ENCODE data around the gene PPP6R3.

Gene PPP6R3

DNA sequence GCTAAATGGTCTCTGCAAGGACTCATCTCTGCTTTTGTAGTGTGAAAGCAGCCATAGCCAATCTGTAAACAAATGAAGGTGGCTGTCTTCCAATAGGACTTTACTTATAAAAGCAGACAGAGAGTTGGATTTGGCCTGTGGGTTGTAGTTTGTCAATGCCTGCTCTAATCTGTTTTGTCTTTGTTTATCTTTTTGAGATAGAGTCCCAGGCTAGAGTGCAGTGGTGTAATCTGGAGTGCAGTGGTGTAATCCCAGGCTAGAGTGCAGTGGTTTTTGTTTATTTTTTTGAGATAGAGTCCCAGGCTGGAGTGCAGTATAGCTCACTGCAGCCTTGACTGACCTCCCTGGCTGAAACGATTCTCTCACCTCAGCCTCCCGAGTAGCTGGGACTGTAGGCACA lies 8.6 kb downstream of the PPP6R3 start:
- TF ChIP-seq, protein P1, sequence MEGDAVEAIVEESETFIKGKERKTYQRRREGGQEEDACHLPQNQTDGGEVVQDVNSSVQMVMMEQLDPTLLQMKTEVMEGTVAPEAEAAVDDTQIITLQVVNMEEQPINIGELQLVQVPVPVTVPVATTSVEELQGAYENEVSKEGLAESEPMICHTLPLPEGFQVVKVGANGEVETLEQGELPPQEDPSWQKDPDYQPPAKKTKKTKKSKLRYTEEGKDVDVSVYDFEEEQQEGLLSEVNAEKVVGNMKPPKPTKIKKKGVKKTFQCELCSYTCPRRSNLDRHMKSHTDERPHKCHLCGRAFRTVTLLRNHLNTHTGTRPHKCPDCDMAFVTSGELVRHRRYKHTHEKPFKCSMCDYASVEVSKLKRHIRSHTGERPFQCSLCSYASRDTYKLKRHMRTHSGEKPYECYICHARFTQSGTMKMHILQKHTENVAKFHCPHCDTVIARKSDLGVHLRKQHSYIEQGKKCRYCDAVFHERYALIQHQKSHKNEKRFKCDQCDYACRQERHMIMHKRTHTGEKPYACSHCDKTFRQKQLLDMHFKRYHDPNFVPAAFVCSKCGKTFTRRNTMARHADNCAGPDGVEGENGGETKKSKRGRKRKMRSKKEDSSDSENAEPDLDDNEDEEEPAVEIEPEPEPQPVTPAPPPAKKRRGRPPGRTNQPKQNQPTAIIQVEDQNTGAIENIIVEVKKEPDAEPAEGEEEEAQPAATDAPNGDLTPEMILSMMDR (IDR thresholded peaks at IDR 0.05): no peak

DNA sequence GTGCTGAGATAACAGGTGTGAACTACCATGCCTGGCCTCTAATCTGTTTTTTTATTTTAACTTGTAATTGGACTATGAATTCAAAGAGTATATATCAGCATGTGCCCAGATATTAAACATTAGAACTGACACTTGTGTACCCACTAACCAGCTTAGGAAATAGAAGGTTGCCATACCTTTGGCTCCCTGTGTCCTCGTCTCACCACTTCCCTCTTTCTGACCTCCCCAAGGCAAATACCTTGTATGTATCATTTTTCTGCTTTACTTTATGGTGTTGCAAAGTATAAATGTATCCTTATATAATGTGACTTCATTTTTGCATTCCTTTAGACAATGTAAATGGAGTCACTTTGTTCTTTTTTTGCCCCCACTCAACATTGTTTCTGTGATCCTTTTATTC lies 9.1 kb downstream of the PPP6R3 start:
- TF ChIP-seq, protein P1 (IDR thresholded peaks at IDR 0.05): no peak

DNA sequence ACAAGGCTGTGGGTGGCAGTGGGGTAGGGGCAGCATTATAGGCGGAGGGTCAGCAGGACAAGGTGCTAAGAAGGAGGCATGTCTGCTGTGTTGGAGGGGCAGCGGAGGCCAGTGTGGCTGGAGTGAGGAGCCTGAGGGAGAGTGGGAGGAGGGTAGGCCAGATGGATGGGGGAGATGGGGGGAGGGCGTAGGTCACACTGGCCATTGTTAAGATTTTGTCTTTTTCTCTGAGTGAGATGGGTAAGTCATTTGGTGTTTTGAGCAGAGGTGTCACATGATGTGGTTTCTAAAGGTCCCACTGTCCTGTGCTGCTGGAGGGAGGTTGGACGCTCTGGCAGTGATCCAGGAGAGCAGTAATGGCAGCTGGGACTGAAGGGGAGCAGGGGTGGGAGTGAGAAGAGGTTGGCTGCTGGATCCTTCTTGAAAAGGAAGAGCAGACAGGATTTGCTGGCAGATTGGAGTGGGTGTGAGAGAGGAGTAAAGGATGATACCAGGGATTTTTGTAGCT lies 9.8 kb downstream of the PPP6R3 start:
- TF ChIP-seq, protein P1 (IDR thresholded peaks at IDR 0.05): no peak

DNA sequence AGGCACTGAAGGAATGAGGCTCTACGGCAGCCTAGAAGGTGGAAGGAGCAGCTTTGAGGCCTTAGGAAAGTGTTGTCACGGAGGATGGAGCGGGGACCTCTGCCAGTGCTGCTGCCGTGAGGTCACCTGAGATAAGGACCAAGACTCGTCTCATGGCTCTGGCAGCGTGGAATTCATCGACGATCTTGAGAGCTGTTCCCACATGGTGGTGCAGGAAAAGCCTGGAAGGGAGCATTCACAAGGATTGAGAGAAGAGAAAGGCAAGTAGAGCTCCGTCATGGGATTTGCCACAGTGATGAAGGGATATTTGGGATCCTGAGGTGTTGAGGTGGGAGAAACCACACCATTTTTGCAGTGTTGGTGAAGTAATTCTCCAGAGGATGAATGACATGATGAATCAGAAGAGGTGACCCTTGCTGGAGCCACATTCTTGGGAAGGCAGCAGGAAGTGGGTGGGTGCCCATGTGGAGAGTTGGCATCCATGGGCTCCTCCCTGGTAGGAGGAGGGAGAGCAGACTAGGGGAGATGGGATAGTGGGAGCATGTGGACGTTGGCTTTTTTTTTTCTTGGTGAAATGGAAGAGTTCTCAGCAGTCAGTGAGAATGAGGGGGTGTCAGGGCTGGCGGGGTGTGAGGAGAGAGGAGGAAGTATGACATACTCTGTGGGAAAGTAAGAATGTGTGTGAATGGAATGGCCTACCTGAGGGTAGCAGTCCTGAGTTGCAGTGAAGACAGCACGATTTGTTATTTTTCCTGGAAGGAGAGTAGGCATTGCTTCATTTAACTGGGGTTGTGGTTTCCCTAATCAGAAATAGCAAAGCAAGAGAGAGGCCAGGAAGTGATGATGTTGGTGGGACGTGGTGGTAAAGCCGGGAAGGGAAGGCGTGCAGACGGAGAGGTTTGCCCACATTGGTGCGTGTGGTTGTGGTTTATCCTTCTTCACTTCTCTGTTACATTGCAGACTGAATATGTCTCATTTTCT lies 11.1 kb downstream of the PPP6R3 start:
- TF ChIP-seq, protein P1 (IDR thresholded peaks at IDR 0.05): no peak

DNA sequence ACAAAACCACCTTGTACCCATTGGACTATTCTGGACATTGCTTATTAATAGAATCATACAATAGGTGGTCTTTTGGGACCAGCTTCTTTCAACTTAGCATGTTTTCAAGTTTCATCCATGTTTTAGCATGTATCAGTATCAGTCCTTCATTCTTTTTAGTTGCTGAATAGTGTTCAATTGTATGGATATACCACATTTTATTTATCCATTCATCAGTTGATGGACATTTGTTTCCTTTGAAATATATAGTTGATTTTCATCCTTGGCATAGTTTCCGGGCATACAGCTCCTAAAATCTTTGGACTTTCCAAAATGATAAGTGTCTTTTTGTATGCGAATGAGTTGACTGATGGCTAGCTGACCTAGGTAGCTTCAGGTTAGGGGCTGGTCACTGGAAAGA lies 12.2 kb downstream of the PPP6R3 start:
- TF ChIP-seq, protein P1 (IDR thresholded peaks at IDR 0.05): no peak

DNA sequence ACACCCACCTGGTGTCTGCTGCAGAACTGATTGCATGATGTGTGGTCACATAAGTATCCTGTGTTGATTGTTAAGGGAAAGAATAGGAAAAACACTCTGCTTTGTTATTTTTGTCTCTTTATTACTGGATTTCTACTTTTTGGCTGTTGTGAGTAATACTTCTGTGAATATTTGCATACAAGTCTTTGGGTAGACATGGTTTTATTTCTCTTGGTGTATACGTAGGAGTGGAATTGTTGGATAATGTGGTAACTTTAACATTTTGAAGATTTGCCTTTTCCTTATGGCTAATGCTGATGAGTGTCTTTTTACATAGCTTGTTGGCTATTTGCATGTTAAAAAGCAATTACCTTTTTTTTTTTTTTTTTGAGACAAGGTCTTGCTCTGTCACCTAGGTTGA lies 13.1 kb downstream of the PPP6R3 start:
- TF ChIP-seq, protein P1 (IDR thresholded peaks at IDR 0.05): no peak

DNA sequence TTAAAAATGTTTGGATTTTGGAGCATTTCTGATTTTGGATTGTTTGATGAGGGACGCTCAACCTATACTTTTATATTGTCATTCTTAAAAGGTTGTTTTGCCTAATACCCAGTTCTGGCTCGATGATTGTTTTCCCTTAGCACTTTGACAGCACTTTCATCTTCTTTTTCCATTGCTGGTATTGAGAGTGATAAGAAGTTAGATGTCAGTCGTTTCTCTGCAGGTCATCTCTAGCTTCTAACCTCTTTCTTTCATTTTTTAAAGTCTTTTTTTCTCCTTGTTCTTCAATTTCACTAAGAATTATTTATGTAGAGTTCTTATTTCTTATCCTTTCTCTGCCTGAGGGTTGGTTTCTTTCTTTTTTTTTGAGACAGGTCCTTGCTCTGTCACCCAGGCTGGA lies 18.8 kb downstream of the PPP6R3 start:
- TF ChIP-seq, protein P1 (IDR thresholded peaks at IDR 0.05): no peak
